Measurements from ENCODE around the gene INSIG1.

INSIG1 gene

DNA sequence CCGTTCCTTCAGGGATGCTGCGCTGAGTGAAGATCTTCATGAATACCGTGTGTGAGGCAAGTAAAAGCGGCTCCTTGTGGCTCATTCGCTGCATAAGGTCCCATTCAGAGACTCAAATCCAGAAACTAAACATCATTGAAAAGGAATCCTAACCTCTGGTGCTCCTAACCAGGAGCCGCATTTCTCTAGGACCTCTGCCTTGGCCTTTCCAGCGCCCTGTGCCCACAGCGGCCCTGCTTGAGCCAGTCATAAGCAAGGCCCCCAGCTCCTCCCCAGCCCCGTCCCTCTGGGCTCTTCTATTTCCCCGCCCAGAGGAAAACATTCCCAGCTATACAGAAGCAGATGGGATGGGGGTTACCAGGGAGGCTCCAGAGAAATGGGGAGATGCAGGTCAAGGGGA is 42.6 kb upstream of the INSIG1 start:
- H3K4me3 ChIP-seq (ENCODE audit: low read length): no peak overlapping the region
- DNase-seq (ENCODE audit: low read depth): no peak
- no peak for TF ChIP-seq CTCF (IDR thresholded peaks at IDR 0.05; ENCODE audit: insufficient read depth, low read depth, low read length, missing control alignments)

GRCh38 chr7:155255621-155256020 is 42.1 kb upstream of the INSIG1 start:
- no peak overlapping the region for H3K4me3 ChIP-seq (ENCODE audit: low read length)
- no peak for DNase-seq (ENCODE audit: low read depth)
- no peak for TF ChIP-seq CTCF (IDR thresholded peaks at IDR 0.05; ENCODE audit: insufficient read depth, low read depth, low read length, missing control alignments)

- DNase-seq (ENCODE audit: low read depth): no peak
- no peak for TF ChIP-seq CTCF (IDR thresholded peaks at IDR 0.05; ENCODE audit: insufficient read depth, low read depth, low read length, missing control alignments)
- H3K4me3 ChIP-seq (ENCODE audit: low read length): no peak overlapping the region
Observed at GRCh38 chr7:155256081-155256760, 41.5 kb upstream of the INSIG1 start.

GRCh38 chr7:155256761-155257481 is 40.8 kb upstream of the INSIG1 start:
- H3K4me3 ChIP-seq (ENCODE audit: low read length): no peak overlapping the region
- no peak for DNase-seq (ENCODE audit: low read depth)
- TF ChIP-seq CTCF (IDR thresholded peaks at IDR 0.05; ENCODE audit: insufficient read depth, low read depth, low read length, missing control alignments): no peak

DNA sequence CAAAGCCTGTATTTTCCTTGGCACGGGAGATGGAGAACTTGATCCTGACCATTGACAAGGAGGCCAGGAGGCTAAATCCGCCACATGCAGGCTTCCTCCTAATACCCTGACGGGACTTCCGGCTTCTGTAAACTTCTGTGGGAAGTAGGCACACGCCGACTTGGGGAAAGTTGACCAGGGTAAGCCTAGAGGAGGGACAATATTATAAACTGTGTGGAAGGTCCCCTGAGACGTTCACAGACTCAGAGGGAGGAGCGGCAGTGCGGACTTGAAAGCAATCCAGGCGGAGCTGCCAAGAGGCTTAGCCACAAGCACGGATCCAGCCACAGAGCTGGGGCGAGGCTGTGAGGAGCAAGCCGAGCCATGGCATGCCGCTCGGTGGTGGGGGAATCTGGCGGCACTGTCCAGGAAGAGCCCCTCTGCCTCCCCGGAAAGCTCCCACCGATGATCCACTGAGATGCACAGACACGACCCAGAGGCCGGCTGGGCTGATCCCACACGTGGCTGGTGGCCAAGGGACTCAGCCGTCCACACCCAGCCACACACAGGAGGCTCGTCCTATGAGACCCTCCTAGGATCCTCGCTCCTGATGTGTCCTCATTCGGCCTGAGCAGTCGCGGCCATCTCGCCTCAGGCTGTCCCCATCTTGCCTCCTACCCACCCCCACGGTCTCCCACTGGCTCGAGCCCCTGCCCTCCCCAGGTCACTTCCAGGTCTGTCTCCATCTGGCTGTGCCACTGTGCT is 40.0 kb upstream of the INSIG1 start:
- H3K4me3 ChIP-seq (ENCODE audit: low read length): no peak overlapping the region
- TF ChIP-seq CTCF (IDR thresholded peaks at IDR 0.05; ENCODE audit: insufficient read depth, low read depth, low read length, missing control alignments): no peak
- peak; percentile 5 for DNase-seq (ENCODE audit: low read depth)

DNA sequence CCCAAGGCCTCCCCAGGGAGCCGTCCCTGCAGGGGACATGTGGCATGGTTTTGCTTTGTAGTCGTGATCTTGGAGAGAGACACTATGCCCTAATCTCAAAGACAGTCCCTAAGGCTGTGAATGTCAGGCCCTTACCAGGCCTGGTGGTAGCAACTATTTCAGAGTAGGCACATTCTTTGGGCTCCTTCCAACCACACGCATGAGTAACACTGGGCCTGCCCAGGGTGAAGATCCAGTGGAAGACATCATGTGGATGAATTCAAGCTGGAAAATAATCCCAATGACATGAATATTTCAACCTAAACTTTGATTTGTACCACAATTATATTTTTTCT is 39.5 kb upstream of the INSIG1 start:
- peak; percentile 52 for DNase-seq (ENCODE audit: low read depth)
- no peak overlapping the region for H3K4me3 ChIP-seq (ENCODE audit: low read length)

More for the DNA sequence above, 39.5 kb upstream of the INSIG1 start:
- no peak for TF ChIP-seq CTCF (IDR thresholded peaks at IDR 0.05; ENCODE audit: insufficient read depth, low read depth, low read length, missing control alignments)

Data from epithelial cell of esophagus (primary cell).